Activated B cell treated with CpG ODN at 0.5 μM for 24 hours (primary cell): ENCODE results near the gene PER2. TPM values are rescaled to one million over a fixed set of nuclear protein-coding genes. Genes with fewer than 3 reads are reported as not detected.

Experiments
- ATAC-seq: fragments of 200-7000 bp; cut with Tn5 transposase; one replicate; pipeline ENCODE4 v1.10.0; 2021; ENCODE audit warnings: low read depth, mild to moderate bottlenecking, moderate library complexity
- CTCF ChIA-PET: fragments of 350-600 bp; sonication (Branson Sonifier 250); formaldehyde crosslinking; loops from one replicate; lab custom pipeline; 2021; ENCODE audit warnings: antibody characterized with exemption; lab: Charles Lee
- POLR2A ChIA-PET: fragments of 350-600 bp; sonication (Branson Sonifier 250); formaldehyde crosslinking; loops from one replicate; lab custom pipeline; 2021; ENCODE audit warnings: antibody characterized with exemption; lab: Charles Lee
- DNase-seq: peaks from one replicate; pipeline ENCODE4 v3.0.0; 2022
- H3K27ac Mint-ChIP-seq: one replicate; pipeline ENCODE4 v1.8.0; 2020; ENCODE audit warnings: mixed read lengths
- H3K27me3 Mint-ChIP-seq: one replicate; pipeline ENCODE4 v1.8.0; 2021; ENCODE audit warnings: mixed read lengths
- H3K36me3 Mint-ChIP-seq: one replicate; pipeline ENCODE4 v1.8.0; 2021; ENCODE audit warnings: low read depth, mixed read lengths
- H3K4me1 Mint-ChIP-seq: one replicate; pipeline ENCODE4 v1.8.0; 2021; ENCODE audit warnings: mixed read lengths
- H3K4me3 Mint-ChIP-seq: one replicate; pipeline ENCODE4 v1.8.0; 2020; ENCODE audit warnings: mild to moderate bottlenecking, mixed read lengths
- H3K9me3 Mint-ChIP-seq: one replicate; pipeline ENCODE4 v1.8.0; 2020; ENCODE audit warnings: mixed read lengths
- intact Hi-C: fragments of 100-400 bp; cut with micrococcal nuclease; formaldehyde crosslinking; loops from one replicate; pipeline ENCODE4 v1.15.1; 2024
- total RNA-seq: library from RNA; stranded (reverse); gene quantifications from 2 replicates; pipeline ENCODE4 v1.2.3, GENCODE V29; 2022
- TF ChIP-seq, protein P1 (sequence below): fragments of 200-600 bp; IDR thresholded peaks from one replicate; pipeline ENCODE4 v1.8.0; 2022; ENCODE audit warnings: antibody characterized with exemption, mild to moderate bottlenecking

The PER2 gene
- total RNA-seq, 1 donor from 2014 or later: 16.6 TPM

DNA sequence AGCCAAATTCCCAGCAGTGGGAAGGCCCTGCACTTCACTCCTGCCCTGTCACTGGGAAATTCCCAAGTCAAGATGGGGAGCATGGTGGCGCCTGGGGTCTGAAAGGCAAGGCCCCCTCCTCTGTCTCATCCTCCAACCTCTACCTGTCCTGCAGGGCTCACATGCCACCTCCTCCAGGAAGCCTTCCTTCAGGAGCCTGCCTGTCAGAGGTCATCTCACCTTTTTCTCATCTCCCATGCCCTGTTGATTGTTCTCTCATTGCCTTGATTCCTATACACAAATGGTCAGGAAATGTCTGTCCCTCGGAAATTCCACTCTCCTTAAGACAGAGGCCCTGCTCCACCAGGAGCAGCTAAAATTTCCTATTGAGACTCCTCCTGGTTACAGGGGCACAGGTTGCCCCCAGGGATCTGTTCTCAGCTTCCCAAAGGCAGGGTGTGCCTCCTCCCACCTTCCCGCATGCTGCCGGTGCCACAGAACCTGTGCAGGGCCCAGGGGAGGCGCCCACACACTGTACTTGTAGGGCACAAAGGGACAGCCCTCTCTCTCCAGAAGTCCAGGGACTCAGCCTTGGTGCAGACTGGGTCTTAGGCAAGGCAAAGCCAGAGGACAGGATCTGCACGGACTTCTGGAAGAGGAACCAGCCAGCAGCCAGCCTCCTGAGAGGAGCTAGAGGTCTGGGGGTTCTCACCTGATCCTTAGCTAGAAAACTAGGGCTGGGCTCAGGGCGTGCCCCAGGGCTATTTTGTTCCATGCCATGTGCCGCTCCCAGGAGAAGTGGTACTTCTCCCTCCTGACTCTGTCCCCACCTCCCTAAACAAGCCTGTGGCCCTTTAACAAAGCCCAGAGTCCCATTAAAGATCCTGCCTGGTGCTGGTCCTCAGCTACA is 61.5 kb downstream of the PER2 start:
- intact Hi-C loops: no loop called here
- TF ChIP-seq, protein P1, sequence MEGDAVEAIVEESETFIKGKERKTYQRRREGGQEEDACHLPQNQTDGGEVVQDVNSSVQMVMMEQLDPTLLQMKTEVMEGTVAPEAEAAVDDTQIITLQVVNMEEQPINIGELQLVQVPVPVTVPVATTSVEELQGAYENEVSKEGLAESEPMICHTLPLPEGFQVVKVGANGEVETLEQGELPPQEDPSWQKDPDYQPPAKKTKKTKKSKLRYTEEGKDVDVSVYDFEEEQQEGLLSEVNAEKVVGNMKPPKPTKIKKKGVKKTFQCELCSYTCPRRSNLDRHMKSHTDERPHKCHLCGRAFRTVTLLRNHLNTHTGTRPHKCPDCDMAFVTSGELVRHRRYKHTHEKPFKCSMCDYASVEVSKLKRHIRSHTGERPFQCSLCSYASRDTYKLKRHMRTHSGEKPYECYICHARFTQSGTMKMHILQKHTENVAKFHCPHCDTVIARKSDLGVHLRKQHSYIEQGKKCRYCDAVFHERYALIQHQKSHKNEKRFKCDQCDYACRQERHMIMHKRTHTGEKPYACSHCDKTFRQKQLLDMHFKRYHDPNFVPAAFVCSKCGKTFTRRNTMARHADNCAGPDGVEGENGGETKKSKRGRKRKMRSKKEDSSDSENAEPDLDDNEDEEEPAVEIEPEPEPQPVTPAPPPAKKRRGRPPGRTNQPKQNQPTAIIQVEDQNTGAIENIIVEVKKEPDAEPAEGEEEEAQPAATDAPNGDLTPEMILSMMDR: no peak
- Mint-ChIP-seq H3K4me3 (no peak overlapping the region), H3K27ac (no peak overlapping the region), H3K27me3 (peaks cover 2% of the 10 kb centered on the region), H3K36me3 (peaks cover 3% of the 10 kb centered on the region), H3K4me1 (peaks cover 12% of the 10 kb centered on the region), H3K9me3 (no peaks in the 10 kb centered on the region)
- CTCF ChIA-PET: no interaction called here
- POLR2A ChIA-PET: interaction anchor here (1.0 kb wide), 1 partner anchor 23 kb away, joined by 3 read pairs; no protein-coding TSS in a partner anchor
- ATAC-seq (no peak), DNase-seq (no peak)

GRCh38 chr2:238225911-238226697 is 62.3 kb downstream of the PER2 start:
- H3K4me1 Mint-ChIP-seq: peaks cover 7% of the 10 kb centered on the region
- no peak overlapping the region for H3K4me3 Mint-ChIP-seq
- POLR2A ChIA-PET: interaction anchor here (1.0 kb wide), 1 partner anchor 22 kb away, joined by 3 read pairs; no protein-coding TSS in a partner anchor
- DNase-seq: no peak
- H3K36me3 Mint-ChIP-seq: peaks cover 3% of the 10 kb centered on the region
- H3K9me3 Mint-ChIP-seq: no peaks in the 10 kb centered on the region
- TF ChIP-seq, protein P1: no peak
- H3K27ac Mint-ChIP-seq: no peak overlapping the region
- no peak for ATAC-seq
- H3K27me3 Mint-ChIP-seq: peaks cover 2% of the 10 kb centered on the region
- intact Hi-C loops: no loop called here
- CTCF ChIA-PET: no interaction called here

GRCh38 chr2:238225121-238225520 is 63.3 kb downstream of the PER2 start:
- ChIA-PET POLR2A (no interaction called here), CTCF (no interaction called here)
- Mint-ChIP-seq H3K4me3 (no peak overlapping the region), H3K27me3 (peaks cover 2% of the 10 kb centered on the region), H3K4me1 (no peaks in the 10 kb centered on the region), H3K36me3 (peaks cover 3% of the 10 kb centered on the region), H3K9me3 (no peaks in the 10 kb centered on the region), H3K27ac (no peak overlapping the region)
- ATAC-seq (no peak), DNase-seq (no peak)
- TF ChIP-seq, protein P1: no peak
- intact Hi-C loops: no loop called here

- DNase-seq (no peak), ATAC-seq (no peak)
- Mint-ChIP-seq H3K27ac (no peak overlapping the region), H3K4me3 (no peak overlapping the region), H3K4me1 (no peaks in the 10 kb centered on the region), H3K36me3 (peaks cover 3% of the 10 kb centered on the region), H3K9me3 (no peaks in the 10 kb centered on the region), H3K27me3 (peaks cover 2% of the 10 kb centered on the region)
- CTCF ChIA-PET: no interaction called here
- intact Hi-C loops: no loop called here
- POLR2A ChIA-PET: no interaction called here
- TF ChIP-seq, protein P1: no peak
Measured at GRCh38 chr2:238224356-238225035, 63.9 kb downstream of the PER2 start.
